Duodenal mucosa (tissue), 2 donors: ENCODE results near the gene HPN.
"Not testable (repeated sequence)": the region's sequence is repeated elsewhere in the genome, so short reads cannot be mapped to it uniquely, and the experiment has no call there.

Experiments
- H3K27ac ChIP-seq: one replicate; pipeline ENCODE4 v1.7.0; 2013; ENCODE audit warnings: low read depth, low read length
- H3K27me3 ChIP-seq, 2 donors: one replicate each; pipeline ENCODE4 v1.7.0; 2013; ENCODE audit warnings: low read length in 2 of 2, control low read depth in 1 of 2; ENCODE audit not compliant: insufficient read depth in 2 of 2, control insufficient read depth in 1 of 2
- H3K36me3 ChIP-seq, 2 donors: one replicate each; pipeline ENCODE4 v1.7.0; 2013; ENCODE audit warnings: low read length in 2 of 2, control low read depth in 1 of 2; ENCODE audit not compliant: insufficient read depth in 2 of 2, control insufficient read depth in 1 of 2
- H3K4me1 ChIP-seq, 2 donors: one replicate each; pipeline ENCODE4 v1.7.0; 2013; ENCODE audit warnings: low read length in 2 of 2, control low read depth in 1 of 2; ENCODE audit not compliant: insufficient read depth in 2 of 2, control insufficient read depth in 1 of 2
- H3K4me3 ChIP-seq, 2 donors: one replicate each; pipeline ENCODE4 v1.7.0; 2013; ENCODE audit warnings: low read length in 2 of 2, low read depth in 1 of 2
- H3K9ac ChIP-seq, 2 donors: one replicate each; pipeline ENCODE4 v1.7.0; 2013; ENCODE audit warnings: low read length in 2 of 2, low read depth in 1 of 2
- H3K9me3 ChIP-seq, 2 donors: one replicate each; pipeline ENCODE4 v1.7.0; 2013; ENCODE audit warnings: low read length in 2 of 2, control low read depth in 1 of 2; ENCODE audit not compliant: control insufficient read depth in 1 of 2

Gene HPN

DNA sequence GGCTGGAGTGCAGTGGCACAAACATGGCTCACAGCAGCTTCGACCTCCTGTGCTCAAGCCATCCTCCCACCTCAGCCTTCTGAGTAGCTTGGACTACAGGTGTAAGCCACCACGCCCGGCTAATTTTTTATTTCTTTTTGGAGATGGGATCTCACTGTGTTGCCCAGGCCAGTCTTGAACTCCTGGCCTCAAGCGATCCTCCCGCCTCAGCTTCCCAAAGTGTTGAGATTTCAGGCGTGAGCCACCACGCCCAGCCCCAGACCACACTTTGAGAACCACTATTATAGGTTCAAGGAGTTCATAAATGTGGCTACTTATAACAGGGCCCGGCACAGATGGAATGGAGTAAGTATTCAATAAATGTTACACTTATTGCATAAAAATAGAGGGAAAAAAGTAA lies 14.5 kb upstream of the HPN start:
- Histone ChIP-seq H3K27me3 (peaks cover 7 to 8% of the 10 kb centered on the region in 2 donors), H3K9ac (no peak overlapping the region), H3K4me3 (no peak overlapping the region), H3K9me3 (no peaks in the 10 kb centered on the region), H3K36me3 (peaks cover 28 to 53% of the 10 kb centered on the region in 2 donors), H3K4me1 (peaks cover 3 to 5% of the 10 kb centered on the region in 2 donors), H3K27ac (no peak overlapping the region)

DNA sequence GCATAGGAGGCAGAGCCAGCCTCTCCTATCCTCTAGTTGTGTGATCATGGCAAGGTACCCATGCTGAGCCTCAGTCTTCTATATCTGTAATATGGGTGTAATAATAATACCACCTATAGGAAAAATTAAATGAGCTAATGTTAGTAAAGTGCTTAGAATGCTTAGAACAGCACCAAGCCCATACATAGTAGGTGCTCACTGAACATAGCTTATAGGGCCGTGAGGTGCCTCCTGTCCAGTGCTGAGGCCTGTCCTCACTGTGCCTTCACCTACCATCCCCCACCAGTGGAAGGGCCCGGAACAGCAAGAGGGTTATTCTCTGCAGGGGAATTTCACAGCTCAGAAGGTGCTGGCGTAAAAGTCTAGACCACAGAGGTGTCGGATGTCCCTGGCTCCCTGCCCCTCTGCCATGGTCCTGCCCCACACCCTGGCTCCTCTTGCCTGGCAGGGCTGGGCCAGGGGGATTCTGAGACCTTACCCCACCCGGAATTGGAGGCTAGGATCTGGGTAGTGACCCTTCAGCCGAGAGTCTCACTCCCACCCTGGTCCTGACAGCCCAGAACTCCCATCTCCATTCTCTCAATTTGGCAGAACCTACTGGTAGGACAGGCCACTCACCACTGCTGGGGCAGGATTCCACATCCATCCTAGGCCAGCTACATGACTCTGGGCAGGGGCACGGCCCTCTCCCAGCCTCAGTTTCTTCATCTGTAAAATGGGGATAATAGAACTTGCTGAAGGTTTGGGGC lies 13.5 kb upstream of the HPN start:
- Histone ChIP-seq H3K27ac (no peak overlapping the region), H3K9ac (no peak overlapping the region), H3K27me3 (peaks cover 7 to 13% of the 10 kb centered on the region in 2 donors), H3K36me3 (peaks cover 22 to 44% of the 10 kb centered on the region in 2 donors), H3K4me3 (no peak overlapping the region), H3K9me3 (no peaks in the 10 kb centered on the region), H3K4me1 (peaks cover 3 to 5% of the 10 kb centered on the region in 2 donors)

GRCh38 chr19:35028600-35028885 lies 13.0 kb upstream of the HPN start:
- H3K4me1 ChIP-seq, H3K27ac ChIP-seq: not testable (repeated sequence)
- peaks cover 19 to 41% of the 10 kb centered on the region in 2 donors for H3K36me3 ChIP-seq

DNA sequence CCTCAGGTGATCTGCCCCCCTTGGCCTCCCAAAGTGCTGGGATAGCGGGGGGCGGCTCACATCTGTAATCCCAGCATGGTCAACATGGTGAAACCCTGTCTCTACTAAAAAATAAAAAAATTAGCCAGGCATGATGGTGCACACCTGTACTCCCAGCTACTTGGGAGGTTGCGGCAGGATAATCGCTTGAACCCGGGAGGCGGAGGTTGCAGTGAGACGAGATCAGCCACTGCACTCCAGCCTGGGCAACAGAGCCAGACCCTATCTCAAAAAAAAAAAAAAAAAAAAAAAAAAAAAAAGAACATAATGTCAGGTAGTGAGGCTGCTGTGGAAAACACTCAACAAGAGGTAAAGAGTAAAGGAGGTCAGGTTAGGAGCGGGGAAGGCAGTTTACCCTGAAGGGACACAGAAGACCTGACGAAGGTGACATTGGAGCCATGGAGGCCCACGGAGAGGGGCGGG lies 12.2 kb upstream of the HPN start:
- H3K27ac ChIP-seq, H3K4me1 ChIP-seq, H3K9ac ChIP-seq, H3K4me3 ChIP-seq, H3K9me3 ChIP-seq: not testable (repeated sequence)
- Histone ChIP-seq H3K27me3 (peaks cover 7 to 13% of the 10 kb centered on the region in 2 donors), H3K36me3 (peaks cover 12 to 33% of the 10 kb centered on the region in 2 donors)

More at GRCh38 chr19:35028600-35028885, 13.0 kb upstream of the HPN start:
- H3K27me3 ChIP-seq = peaks cover 7 to 13% of the 10 kb centered on the region in 2 donors
- H3K4me3 ChIP-seq, H3K9ac ChIP-seq, H3K9me3 ChIP-seq: not testable (repeated sequence)

DNA sequence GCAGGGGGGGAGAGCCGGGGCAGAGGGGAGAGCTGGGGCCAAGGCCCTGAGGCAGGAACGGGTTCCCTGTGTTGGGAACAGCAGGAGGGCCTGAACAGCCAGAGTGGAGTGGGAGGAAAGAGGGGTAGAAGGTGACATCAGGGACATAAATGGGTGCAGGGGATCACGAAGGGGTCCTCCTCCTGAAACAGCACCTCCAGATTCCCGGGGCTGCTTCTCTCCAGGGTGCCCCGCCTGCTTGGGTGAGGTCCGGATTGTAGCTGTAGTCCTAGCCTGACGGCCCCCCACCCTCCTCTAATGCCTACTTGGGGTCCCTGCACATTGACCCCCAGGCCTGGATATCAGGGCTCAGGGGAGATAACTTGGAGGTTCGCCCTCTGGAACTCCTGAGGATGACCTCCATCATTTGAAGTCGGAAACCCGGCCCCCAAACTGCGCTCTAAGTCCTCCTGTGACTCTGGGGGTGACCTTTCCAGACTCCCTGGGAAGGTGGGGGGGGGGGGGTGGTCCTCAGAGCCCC lies 11.7 kb upstream of the HPN start:
- no peaks in the 10 kb centered on the region for H3K9me3 ChIP-seq
- H3K36me3 ChIP-seq = peaks cover 9 to 30% of the 10 kb centered on the region in 2 donors
- peaks cover 7 to 13% of the 10 kb centered on the region in 2 donors for H3K27me3 ChIP-seq
- H3K4me3 ChIP-seq = peak overlapping the region; percentile 36 to 43
- H3K9ac ChIP-seq = no peak overlapping the region
- H3K27ac ChIP-seq = no peak overlapping the region
- peaks cover 3 to 5% of the 10 kb centered on the region in 2 donors for H3K4me1 ChIP-seq

- Histone ChIP-seq H3K36me3 (peaks cover 4 to 23% of the 10 kb centered on the region in 2 donors), H3K9ac (no peak within 1 kb of the TSS), H3K4me3 (peak within 1 kb of the TSS; percentile 36 to 43), H3K4me1 (peaks cover 3 to 5% of the 10 kb centered on the region in 2 donors), H3K9me3 (no peaks in the 10 kb centered on the region), H3K27ac (no peak within 1 kb of the TSS), H3K27me3 (peaks cover 7 to 13% of the 10 kb centered on the region in 2 donors)
These were observed 11.1 kb upstream of the HPN start, which contains the start of gene SCN1B for GRCh38 chr19:35030257-35031071. Gene SCN1B, plus strand, starts transcription at chr19:35030470. Its CDS starts 351 bp downstream, at chr19:35030821.

DNA sequence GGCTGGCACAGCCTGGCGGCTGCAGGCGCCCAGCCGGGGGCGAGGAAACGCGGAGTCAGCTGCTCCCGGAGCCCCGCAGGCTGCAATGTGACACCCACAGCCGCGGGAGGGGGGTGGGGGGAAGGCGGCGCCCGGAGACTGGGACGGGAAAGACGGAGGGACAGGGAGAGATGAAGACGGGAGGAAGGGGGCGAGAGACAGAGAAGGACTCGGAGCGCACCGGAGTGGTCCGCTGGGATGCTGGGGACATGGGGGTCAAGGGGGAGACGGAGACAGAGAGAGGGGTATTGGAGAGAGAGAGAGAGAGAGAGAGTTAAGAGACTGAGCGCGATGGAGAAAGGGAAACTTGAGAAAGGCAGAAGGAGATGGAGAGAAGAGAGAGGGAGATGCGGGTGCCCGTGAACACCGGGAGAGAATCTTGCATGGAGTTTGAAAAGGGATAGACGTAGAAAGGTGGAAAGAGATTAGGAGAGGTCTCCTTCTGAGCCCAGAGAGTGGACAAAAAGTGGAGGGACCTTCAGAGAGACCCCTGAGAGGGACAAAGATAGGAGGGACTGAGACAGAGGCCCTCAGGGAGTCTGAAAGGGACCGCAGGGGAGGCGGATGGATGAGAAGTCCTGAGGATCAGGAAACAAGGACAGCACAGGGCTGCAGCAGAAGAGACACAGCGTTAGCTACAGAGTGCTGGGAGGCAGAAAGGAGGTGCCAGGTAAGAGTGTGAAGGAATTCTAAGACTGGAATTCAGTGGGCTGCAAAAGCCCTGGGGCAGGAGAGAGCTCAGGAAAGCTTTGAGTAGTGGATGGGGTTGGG lies 10.2 kb upstream of the HPN start:
- no peak overlapping the region for H3K27ac ChIP-seq
- no peaks in the 10 kb centered on the region for H3K9me3 ChIP-seq
- peaks cover 3 to 5% of the 10 kb centered on the region in 2 donors for H3K4me1 ChIP-seq
- H3K4me3 ChIP-seq = peak overlapping the region in 1 of 2 donors; percentile 9
- peaks cover 7 to 13% of the 10 kb centered on the region in 2 donors for H3K27me3 ChIP-seq
- peaks cover 4 to 17% of the 10 kb centered on the region in 2 donors for H3K36me3 ChIP-seq
- H3K9ac ChIP-seq = no peak overlapping the region

DNA sequence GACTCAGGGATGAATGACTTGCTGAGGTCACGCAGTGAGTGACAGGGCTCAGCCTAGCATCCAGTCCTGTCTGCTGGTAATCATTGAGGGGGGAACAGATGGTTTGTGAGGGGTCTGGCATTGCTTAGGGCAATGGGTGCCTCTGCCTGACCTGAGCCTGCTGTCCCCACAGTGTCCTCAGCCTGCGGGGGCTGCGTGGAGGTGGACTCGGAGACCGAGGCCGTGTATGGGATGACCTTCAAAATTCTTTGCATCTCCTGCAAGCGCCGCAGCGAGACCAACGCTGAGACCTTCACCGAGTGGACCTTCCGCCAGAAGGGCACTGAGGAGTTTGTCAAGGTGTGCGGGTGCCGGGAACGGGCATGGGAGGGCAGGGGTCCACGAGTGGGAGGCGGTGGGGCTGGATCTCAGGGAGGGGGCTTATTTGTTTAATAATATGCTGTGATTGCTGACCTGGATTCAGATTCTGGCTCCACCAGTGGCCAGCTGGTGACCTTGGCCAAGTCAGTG lies 9.1 kb upstream of the HPN start:
- Histone ChIP-seq H3K9me3 (no peaks in the 10 kb centered on the region), H3K4me1 (peaks cover 3 to 5% of the 10 kb centered on the region in 2 donors), H3K27me3 (peaks cover 7 to 13% of the 10 kb centered on the region in 2 donors), H3K27ac (no peak overlapping the region), H3K4me3 (no peak overlapping the region), H3K9ac (no peak overlapping the region), H3K36me3 (peaks cover 1 to 7% of the 10 kb centered on the region in 2 donors)

- Histone ChIP-seq H3K27ac (no peak overlapping the region), H3K27me3 (peaks cover 7 to 13% of the 10 kb centered on the region in 2 donors), H3K9ac (no peak overlapping the region), H3K36me3 (no peaks in the 10 kb centered on the region), H3K4me1 (peaks cover 3 to 5% of the 10 kb centered on the region in 2 donors), H3K4me3 (no peak overlapping the region), H3K9me3 (no peaks in the 10 kb centered on the region)
These were observed 8.2 kb upstream of the HPN start for GRCh38 chr19:35033067-35034004.
